ENCODE data around the gene XYLT1. TPM values are rescaled to one million over a fixed set of nuclear protein-coding genes. Genes with fewer than 3 reads are reported as not detected.

The XYLT1 gene
- total and polyA plus RNA-seq, 2 of the 8 experiments (the other 6 are each of a cell fraction or from before 2014, with no cell fraction given) = 6.6 to 25.4 TPM

DNA sequence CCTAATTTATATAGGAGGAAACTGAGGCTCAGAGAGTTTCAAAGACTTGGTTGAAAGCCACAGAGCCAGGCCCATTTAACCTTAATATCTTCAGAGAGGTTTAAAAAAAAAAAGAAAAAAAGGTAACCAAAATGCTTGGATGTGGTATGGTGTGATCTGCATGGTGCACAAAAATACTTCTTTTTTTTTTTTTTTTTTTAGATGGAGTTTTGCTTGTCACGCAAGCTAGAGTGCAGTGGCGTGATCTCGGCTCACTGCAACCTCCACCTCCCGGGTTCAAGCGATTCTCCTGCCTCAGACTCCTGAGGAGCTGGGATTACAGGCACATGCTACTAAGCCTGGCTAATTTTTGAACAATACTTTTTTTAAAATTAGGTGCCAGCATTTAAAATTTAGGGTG is 101.8 kb downstream of the XYLT1 start:
- H2BK120ac ChIP-seq (replicated peaks; ENCODE audit: low read depth, low read length) = no peak overlapping the region
- no peak overlapping the region for H4K5ac ChIP-seq (ENCODE audit: insufficient read length, low read depth, low read length)
- H3K4ac ChIP-seq (replicated peaks; ENCODE audit: insufficient read length, low read depth, low read length) = no peak overlapping the region
- H3K4me1 ChIP-seq (replicated peaks in 1 of 4; ENCODE audit: control insufficient read depth in 3 of 4, insufficient read depth in 4 of 4, low read length in 3 of 4) = peaks cover 0 to 31% (median 23%) of the 10 kb centered on the region in 4 experiments; a peak in 6 of 7 replicates
- H3K4me2 ChIP-seq (ENCODE audit: insufficient read depth in 1 of 2, low read depth in 2 of 2, low read length in 2 of 2) = no peak overlapping the region
- no peak overlapping the region for H3K14ac ChIP-seq (ENCODE audit: insufficient read length)
- H3K23me2 ChIP-seq (ENCODE audit: low read depth, low read length) = no peaks in the 10 kb centered on the region
- no peaks in the 10 kb centered on the region for H3K27me3 ChIP-seq (replicated peaks in 1 of 4; ENCODE audit: control insufficient read depth in 3 of 4, extremely low read depth in 1 of 4, insufficient read depth in 3 of 4, low read length in 3 of 4)
- H3K79me1 ChIP-seq (ENCODE audit: low read depth, low read length) = peaks cover 2% of the 10 kb centered on the region; the same call in 1 of the 2 replicates
- no peak overlapping the region for H3K27ac ChIP-seq (ENCODE audit: low read depth, low read length)
- no peak overlapping the region for H4K8ac ChIP-seq (ENCODE audit: extremely low read depth, insufficient read depth, low read length)
- H2BK15ac ChIP-seq (ENCODE audit: low read length) = no peak overlapping the region
- no peak overlapping the region for H2BK20ac ChIP-seq (ENCODE audit: low read length)
- peaks cover 0 to 9% of the 10 kb centered on the region in 2 experiments; a peak in 1 of 4 replicates for H3K79me2 ChIP-seq (ENCODE audit: control insufficient read depth in 1 of 2, insufficient read depth in 2 of 2, low read length in 2 of 2)
- 100% methylated on average over 4 of the region's 5 CpGs; no CpG with 5 or more reads in 1 of the 2 experiments for WGBS, 2 experiments (ENCODE audit: extremely low coverage in 1 of 2, insufficient coverage in 1 of 2, insufficient read length in 1 of 2, insufficient replicate concordance in 2 of 2, low coverage in 1 of 2, low lambda C conversion rate in 2 of 2, missing lambda C conversion rate in 1 of 2)
- no peak overlapping the region for H2AFZ ChIP-seq (ENCODE audit: low read length)
- H3K18ac ChIP-seq (ENCODE audit: extremely low read depth, low read length) = no peak overlapping the region
- H2BK12ac ChIP-seq (ENCODE audit: low read depth, low read length) = no peak overlapping the region
- no peak overlapping the region for H4K91ac ChIP-seq (replicated peaks; ENCODE audit: insufficient read length, low read length)
- no peak overlapping the region for H3K4me3 ChIP-seq (ENCODE audit: extremely low read depth in 1 of 4, insufficient read depth in 2 of 4, low read depth in 3 of 4, low read length in 4 of 4)
- peak overlapping the region; percentile 84; the same call in 1 of the 2 replicates for H2BK5ac ChIP-seq (ENCODE audit: low read depth, low read length)
- H2AK5ac ChIP-seq (ENCODE audit: low read depth, low read length) = no peak overlapping the region
- POLR2A ChIA-PET (ENCODE audit: partially characterized antibody) = interaction anchor here (1.0 kb wide), 1 partner anchor 97 kb away, joined by 3 read pairs; no protein-coding TSS in a partner anchor
- CTCF ChIA-PET (ENCODE audit: partially characterized antibody) = interaction anchor here (1.3 to 2.9 kb wide), 6 partner anchors 9 to 99 kb away, joined by 3 to 15 read pairs (median 4); no protein-coding TSS in a partner anchor
- H3K9ac ChIP-seq (replicated peaks in 1 of 4; ENCODE audit: extremely low read depth in 1 of 4, low read depth in 3 of 4, low read length in 3 of 4) = no peak overlapping the region
- no peaks in the 10 kb centered on the region for H3K9me3 ChIP-seq (ENCODE audit: insufficient read depth in 2 of 2, low read depth in 1 of 2, low read length in 1 of 2)
- no peaks in the 10 kb centered on the region for H3K36me3 ChIP-seq (ENCODE audit: control insufficient read depth in 2 of 4, insufficient read depth in 4 of 4, low read length in 3 of 4)
- DNase-seq (ENCODE audit: low read depth in 1 of 2, low spot score in 2 of 2) (no peak), FAIRE-seq (no peak)
- no peak overlapping the region for H3K23ac ChIP-seq (ENCODE audit: insufficient read length)
- peaks cover 0 to 2% of the 10 kb centered on the region in 2 experiments for H4K20me1 ChIP-seq (replicated peaks in 1 of 2; ENCODE audit: control insufficient read depth in 1 of 2, insufficient read depth in 2 of 2, low read length in 2 of 2)
- no peak overlapping the region for H3K56ac ChIP-seq (replicated peaks; ENCODE audit: insufficient read length, low read depth, low read length)
- TF ChIP-seq BRCA1 (IDR thresholded peaks at IDR 0.05; ENCODE audit: low read depth, low read length) = no peak
- no peak for TF ChIP-seq CHD2 (IDR thresholded peaks at IDR 0.05; ENCODE audit: low read length)
- TF ChIP-seq CREB1 (IDR thresholded peaks at IDR 0.05) = no peak
- no peak for TF ChIP-seq SP2 (IDR thresholded peaks at IDR 0.05; ENCODE audit: low read length)
- no peak for TF ChIP-seq KDM5A (IDR thresholded peaks at IDR 0.05; ENCODE audit: low read length)
- no peak for TF ChIP-seq NANOG (IDR thresholded peaks at IDR 0.05; ENCODE audit: insufficient read depth, low read depth, low read length, poor library complexity, severe bottlenecking)
- TF ChIP-seq, protein P1, sequence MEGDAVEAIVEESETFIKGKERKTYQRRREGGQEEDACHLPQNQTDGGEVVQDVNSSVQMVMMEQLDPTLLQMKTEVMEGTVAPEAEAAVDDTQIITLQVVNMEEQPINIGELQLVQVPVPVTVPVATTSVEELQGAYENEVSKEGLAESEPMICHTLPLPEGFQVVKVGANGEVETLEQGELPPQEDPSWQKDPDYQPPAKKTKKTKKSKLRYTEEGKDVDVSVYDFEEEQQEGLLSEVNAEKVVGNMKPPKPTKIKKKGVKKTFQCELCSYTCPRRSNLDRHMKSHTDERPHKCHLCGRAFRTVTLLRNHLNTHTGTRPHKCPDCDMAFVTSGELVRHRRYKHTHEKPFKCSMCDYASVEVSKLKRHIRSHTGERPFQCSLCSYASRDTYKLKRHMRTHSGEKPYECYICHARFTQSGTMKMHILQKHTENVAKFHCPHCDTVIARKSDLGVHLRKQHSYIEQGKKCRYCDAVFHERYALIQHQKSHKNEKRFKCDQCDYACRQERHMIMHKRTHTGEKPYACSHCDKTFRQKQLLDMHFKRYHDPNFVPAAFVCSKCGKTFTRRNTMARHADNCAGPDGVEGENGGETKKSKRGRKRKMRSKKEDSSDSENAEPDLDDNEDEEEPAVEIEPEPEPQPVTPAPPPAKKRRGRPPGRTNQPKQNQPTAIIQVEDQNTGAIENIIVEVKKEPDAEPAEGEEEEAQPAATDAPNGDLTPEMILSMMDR (IDR thresholded peaks at IDR 0.05; ENCODE audit: control extremely low read depth in 1 of 3, insufficient read depth in 1 of 3, low read depth in 1 of 3, low read length in 3 of 3) = no peak
- no peak for TF ChIP-seq SP1 (IDR thresholded peaks at IDR 0.05; ENCODE audit: low read depth, low read length)
- TF ChIP-seq RFX5 (IDR thresholded peaks at IDR 0.05; ENCODE audit: borderline replicate concordance, low read depth, low read length) = no peak
- no peak for TF ChIP-seq PHF8 (conservative IDR thresholded peaks at IDR 0.05; ENCODE audit: low read depth, low read length)
- no peak for TF ChIP-seq CBX5 (IDR thresholded peaks at IDR 0.05; ENCODE audit: low read depth, low read length)
- no peak for TF ChIP-seq HDAC6 (IDR thresholded peaks at IDR 0.05; ENCODE audit: low read depth, low read length)
- TF ChIP-seq POU5F1 (IDR thresholded peaks at IDR 0.05; ENCODE audit: low read depth, low read length) = no peak

All from H1 (cell line).